ENCODE measurements around the gene NAV3. TPM values are rescaled to one million over a fixed set of nuclear protein-coding genes. Genes with fewer than 3 reads are reported as not detected.

NAV3 gene
- total RNA-seq, 2 donors from 2014 or later = 9.0 to 12.6 TPM

DNA sequence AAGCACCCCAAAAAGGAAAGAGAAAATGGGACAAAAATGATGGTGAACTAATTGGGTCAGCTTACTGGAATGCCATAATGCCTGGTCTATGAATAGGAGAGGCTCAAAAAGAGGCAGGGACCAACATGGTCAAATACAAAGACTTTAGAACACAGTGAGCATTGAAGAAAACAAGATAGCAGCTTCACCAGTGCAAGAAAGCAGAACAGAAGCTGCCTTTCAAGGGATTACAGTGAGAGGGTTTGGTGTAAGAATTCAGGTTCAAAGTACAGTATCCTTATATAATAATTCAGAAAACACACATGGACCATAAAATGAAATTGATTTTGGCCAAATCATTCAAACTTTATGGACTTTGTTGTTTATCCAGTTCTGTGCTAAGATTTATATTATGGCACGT is 162.1 kb downstream of the NAV3 start:
- Histone ChIP-seq H3K4me1 (replicated peaks) (no peaks in the 10 kb centered on the region), H3K27ac (no peak overlapping the region), H3K27me3 (replicated peaks; ENCODE audit: insufficient read depth) (no peaks in the 10 kb centered on the region), H3K36me3 (no peaks in the 10 kb centered on the region), H3K4me3 (no peak overlapping the region), H3K9me3 (no peaks in the 10 kb centered on the region)
- 54% methylated on average over 1 of the region's 1 CpG for WGBS
- no peak for DNase-seq (ENCODE audit: low spot score)
- TF ChIP-seq POLR2AphosphoS5 (IDR thresholded peaks at IDR 0.05) (no peak), POLR2A (IDR thresholded peaks at IDR 0.05) (no peak)
- TF ChIP-seq, protein P1, sequence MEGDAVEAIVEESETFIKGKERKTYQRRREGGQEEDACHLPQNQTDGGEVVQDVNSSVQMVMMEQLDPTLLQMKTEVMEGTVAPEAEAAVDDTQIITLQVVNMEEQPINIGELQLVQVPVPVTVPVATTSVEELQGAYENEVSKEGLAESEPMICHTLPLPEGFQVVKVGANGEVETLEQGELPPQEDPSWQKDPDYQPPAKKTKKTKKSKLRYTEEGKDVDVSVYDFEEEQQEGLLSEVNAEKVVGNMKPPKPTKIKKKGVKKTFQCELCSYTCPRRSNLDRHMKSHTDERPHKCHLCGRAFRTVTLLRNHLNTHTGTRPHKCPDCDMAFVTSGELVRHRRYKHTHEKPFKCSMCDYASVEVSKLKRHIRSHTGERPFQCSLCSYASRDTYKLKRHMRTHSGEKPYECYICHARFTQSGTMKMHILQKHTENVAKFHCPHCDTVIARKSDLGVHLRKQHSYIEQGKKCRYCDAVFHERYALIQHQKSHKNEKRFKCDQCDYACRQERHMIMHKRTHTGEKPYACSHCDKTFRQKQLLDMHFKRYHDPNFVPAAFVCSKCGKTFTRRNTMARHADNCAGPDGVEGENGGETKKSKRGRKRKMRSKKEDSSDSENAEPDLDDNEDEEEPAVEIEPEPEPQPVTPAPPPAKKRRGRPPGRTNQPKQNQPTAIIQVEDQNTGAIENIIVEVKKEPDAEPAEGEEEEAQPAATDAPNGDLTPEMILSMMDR (IDR thresholded peaks at IDR 0.05) = no peak
- intact Hi-C loops (cut with DNase I) = no loop called here

DNA sequence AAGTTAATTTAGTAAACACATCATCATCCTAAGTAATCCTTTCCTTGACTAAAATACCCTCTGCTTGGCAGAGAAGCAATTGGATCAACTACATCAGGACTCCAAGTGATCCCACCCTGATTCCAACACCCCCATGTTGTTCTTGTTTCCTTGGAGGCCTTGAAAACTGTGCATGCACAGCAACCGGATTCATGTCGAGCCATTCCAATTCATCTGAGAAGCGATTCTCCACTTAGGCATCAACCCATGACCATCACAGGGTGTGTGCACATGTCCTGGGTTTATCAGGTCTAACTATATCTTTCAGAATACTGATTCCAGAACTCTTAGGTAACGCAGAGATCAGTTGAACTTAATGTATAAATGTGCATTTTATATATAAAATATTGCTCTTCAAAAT is 163.0 kb downstream of the NAV3 start:
- no peak overlapping the region for H3K27ac ChIP-seq
- DNase-seq (ENCODE audit: low spot score) = no peak
- H3K9me3 ChIP-seq = no peaks in the 10 kb centered on the region
- H3K4me1 ChIP-seq (replicated peaks) = no peaks in the 10 kb centered on the region
- H3K27me3 ChIP-seq (replicated peaks; ENCODE audit: insufficient read depth) = no peaks in the 10 kb centered on the region
- WGBS = 67% methylated on average over 4 of the region's 4 CpGs
- TF ChIP-seq, protein P1 (IDR thresholded peaks at IDR 0.05) = no peak
- TF ChIP-seq POLR2A (IDR thresholded peaks at IDR 0.05) (no peak), POLR2AphosphoS5 (IDR thresholded peaks at IDR 0.05) (no peak)
- no peaks in the 10 kb centered on the region for H3K36me3 ChIP-seq
- intact Hi-C loops (cut with DNase I) = no loop called here
- H3K4me3 ChIP-seq = no peak overlapping the region

DNA sequence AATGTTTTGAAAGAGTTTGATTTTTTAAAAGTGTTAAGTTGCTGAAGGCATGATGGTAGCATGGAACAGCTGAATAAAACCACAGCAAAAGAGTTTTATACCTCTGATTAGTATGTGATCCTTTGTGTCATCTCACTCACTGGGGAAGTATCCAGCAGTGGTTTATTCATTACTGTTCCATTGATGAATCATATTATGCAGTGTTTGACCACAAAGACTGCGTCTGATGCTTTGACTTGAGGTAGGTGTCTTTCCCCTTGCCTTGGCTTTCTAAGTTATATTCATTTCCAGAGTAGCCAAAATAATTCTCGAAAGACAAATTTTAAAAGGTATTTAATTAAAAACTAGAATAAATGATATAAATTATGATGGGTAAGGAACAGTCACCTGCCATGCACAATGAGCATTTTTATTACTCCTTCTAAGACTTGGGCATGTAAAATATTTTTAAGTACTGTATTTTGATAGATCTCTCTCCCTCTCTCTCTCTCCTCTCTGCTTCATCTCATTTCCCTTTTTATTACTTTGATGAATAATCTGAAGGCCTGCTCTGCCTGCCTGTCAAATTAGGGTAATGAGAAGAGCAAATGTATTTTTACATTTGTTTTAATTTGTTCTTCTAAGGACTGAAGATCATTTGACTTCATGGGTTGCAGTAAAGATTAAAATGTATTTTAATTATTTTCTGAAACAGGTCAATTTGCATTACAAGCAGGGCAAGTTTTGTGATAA is 164.9 kb downstream of the NAV3 start:
- H3K27me3 ChIP-seq (replicated peaks; ENCODE audit: insufficient read depth) = no peaks in the 10 kb centered on the region
- DNase-seq (ENCODE audit: low spot score) = no peak
- no peak for TF ChIP-seq POLR2A (IDR thresholded peaks at IDR 0.05)
- TF ChIP-seq, protein P1 (IDR thresholded peaks at IDR 0.05) = no peak
- TF ChIP-seq POLR2AphosphoS5 (IDR thresholded peaks at IDR 0.05) = no peak
- H3K4me1 ChIP-seq (replicated peaks) = no peaks in the 10 kb centered on the region
- WGBS = 85% methylated on average over 2 of the region's 2 CpGs
- H3K36me3 ChIP-seq = no peaks in the 10 kb centered on the region
- intact Hi-C loops (cut with DNase I) = no loop called here
- H3K4me3 ChIP-seq = no peak overlapping the region
- H3K9me3 ChIP-seq = no peaks in the 10 kb centered on the region
- H3K27ac ChIP-seq = no peak overlapping the region

DNA sequence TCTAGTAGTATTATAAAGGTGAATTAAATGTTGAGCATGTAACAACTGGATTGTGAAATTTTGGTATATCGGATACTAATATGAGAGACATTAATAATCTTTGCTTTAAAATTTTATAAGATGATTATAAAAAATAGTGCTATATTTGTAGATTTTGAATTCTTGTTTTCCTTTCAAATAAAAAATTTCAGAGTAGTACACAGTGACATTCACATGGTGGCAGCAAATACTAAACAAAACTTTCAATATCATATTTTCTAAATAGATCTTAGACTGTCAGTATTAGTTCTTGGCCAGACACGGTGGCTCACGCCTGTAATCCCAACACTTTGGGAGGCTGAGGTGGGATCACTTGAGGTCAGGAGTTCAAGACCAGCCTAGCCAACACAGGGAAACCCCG is 166.0 kb downstream of the NAV3 start:
- no peak overlapping the region for H3K4me3 ChIP-seq
- no peaks in the 10 kb centered on the region for H3K27me3 ChIP-seq (replicated peaks; ENCODE audit: insufficient read depth)
- H3K9me3 ChIP-seq = no peaks in the 10 kb centered on the region
- no peak for DNase-seq (ENCODE audit: low spot score)
- H3K4me1 ChIP-seq (replicated peaks) = no peaks in the 10 kb centered on the region
- no peaks in the 10 kb centered on the region for H3K36me3 ChIP-seq
- 67% methylated on average over 4 of the region's 4 CpGs for WGBS
- H3K27ac ChIP-seq = no peak overlapping the region
- no peak for TF ChIP-seq POLR2AphosphoS5 (IDR thresholded peaks at IDR 0.05)
- no peak for TF ChIP-seq POLR2A (IDR thresholded peaks at IDR 0.05)
- TF ChIP-seq, protein P1 (IDR thresholded peaks at IDR 0.05) = no peak
- intact Hi-C loops (cut with DNase I) = no loop called here

DNA sequence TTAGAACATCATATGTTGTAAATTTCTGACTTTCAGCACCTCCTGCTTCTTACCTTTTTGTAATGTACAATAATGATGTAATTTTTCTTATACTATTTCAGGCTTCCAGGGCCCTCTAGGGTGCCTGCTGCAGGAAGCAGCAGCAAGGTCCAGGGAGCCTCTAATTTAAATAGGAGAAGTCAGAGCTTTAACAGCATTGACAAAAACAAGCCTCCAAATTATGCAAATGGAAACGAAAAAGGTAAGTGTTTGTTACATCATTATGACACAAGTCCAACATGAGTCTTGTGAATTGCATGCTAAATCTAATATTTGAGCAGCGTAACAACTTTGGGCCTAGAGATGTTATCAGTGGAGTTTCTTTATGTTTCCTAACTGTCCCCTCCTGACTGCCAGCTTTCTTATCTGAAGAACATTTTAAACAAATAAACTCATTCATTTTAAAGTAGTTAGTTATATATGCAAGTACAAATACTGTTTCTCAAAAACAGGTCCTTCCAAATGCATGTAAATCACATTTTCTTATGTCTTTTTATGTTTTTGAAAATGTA is 167.6 kb downstream of the NAV3 start:
- intact Hi-C loops (cut with DNase I) = no loop called here
- Histone ChIP-seq H3K27ac (no peak overlapping the region), H3K9me3 (no peaks in the 10 kb centered on the region), H3K27me3 (replicated peaks; ENCODE audit: insufficient read depth) (no peaks in the 10 kb centered on the region), H3K36me3 (no peaks in the 10 kb centered on the region), H3K4me1 (replicated peaks) (no peaks in the 10 kb centered on the region), H3K4me3 (no peak overlapping the region)
- WGBS = 13% methylated on average over 2 of the region's 2 CpGs
- no peak for DNase-seq (ENCODE audit: low spot score)
- TF ChIP-seq, protein P1 (IDR thresholded peaks at IDR 0.05) = no peak
- no peak for TF ChIP-seq POLR2A (IDR thresholded peaks at IDR 0.05)
- no peak for TF ChIP-seq POLR2AphosphoS5 (IDR thresholded peaks at IDR 0.05)

All from prostate gland (tissue), 2 donors.